ENCODE results near the gene CDH4.

Gene CDH4

DNA sequence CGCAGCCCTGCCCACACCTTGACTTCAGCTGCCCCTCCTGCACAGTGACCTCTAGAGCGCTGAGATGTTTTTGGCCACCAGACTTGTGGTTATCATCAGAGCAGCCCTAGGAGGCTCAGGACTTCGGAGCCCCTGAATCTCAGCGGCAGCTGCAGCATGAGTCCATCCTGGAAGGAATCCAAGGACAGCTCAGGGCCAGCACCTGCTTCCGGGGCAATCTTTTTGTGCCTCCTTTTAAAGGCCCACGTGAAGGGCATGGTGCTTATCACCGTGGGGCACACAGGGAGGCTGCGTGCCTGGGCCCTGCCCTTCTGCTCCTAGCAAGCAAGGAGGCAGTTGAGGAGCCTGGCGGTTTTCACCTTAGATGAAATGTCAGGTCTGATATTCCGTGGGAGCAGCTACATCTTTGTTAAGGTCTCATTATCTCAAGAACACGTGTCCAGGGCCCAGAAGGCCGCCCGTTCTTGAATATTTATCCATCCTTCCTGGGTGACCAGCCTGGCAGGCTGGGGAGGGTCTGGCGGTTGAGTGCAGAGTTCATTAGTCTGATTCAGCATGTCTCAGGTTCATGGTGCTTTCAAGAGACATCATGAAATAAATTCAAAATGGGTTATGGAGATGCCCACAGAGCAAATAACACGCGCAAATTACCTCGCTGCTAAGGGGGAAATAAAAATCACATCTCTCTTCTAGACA lies 421.2 kb downstream of the CDH4 start:
- Histone ChIP-seq H3K4me1 (ENCODE audit: control insufficient read depth in 1 of 2, insufficient read depth in 1 of 2, low read depth in 1 of 2, low read length in 1 of 2) (no peaks in the 10 kb centered on the region), H3K27ac (no peak overlapping the region), H3K9me3 (no peaks in the 10 kb centered on the region), H3K4me3 (ENCODE audit: low read depth in 1 of 2, low read length in 1 of 2) (no peak overlapping the region), H3K27me3 (no peaks in the 10 kb centered on the region), H3K36me3 (no peaks in the 10 kb centered on the region)
- TF ChIP-seq, protein P1, sequence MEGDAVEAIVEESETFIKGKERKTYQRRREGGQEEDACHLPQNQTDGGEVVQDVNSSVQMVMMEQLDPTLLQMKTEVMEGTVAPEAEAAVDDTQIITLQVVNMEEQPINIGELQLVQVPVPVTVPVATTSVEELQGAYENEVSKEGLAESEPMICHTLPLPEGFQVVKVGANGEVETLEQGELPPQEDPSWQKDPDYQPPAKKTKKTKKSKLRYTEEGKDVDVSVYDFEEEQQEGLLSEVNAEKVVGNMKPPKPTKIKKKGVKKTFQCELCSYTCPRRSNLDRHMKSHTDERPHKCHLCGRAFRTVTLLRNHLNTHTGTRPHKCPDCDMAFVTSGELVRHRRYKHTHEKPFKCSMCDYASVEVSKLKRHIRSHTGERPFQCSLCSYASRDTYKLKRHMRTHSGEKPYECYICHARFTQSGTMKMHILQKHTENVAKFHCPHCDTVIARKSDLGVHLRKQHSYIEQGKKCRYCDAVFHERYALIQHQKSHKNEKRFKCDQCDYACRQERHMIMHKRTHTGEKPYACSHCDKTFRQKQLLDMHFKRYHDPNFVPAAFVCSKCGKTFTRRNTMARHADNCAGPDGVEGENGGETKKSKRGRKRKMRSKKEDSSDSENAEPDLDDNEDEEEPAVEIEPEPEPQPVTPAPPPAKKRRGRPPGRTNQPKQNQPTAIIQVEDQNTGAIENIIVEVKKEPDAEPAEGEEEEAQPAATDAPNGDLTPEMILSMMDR (IDR thresholded peaks at IDR 0.05) = no peak

GRCh38 chr20:61674121-61674520 lies 422.1 kb downstream of the CDH4 start:
- H3K4me1 ChIP-seq (ENCODE audit: control insufficient read depth in 1 of 2, insufficient read depth in 1 of 2, low read depth in 1 of 2, low read length in 1 of 2) = no peaks in the 10 kb centered on the region
- H3K4me3 ChIP-seq (ENCODE audit: low read depth in 1 of 2, low read length in 1 of 2) = no peak overlapping the region
- TF ChIP-seq, protein P1 (IDR thresholded peaks at IDR 0.05) = no peak
- H3K27ac ChIP-seq = no peak overlapping the region
- no peaks in the 10 kb centered on the region for H3K9me3 ChIP-seq
- no peaks in the 10 kb centered on the region for H3K36me3 ChIP-seq
- no peaks in the 10 kb centered on the region for H3K27me3 ChIP-seq

DNA sequence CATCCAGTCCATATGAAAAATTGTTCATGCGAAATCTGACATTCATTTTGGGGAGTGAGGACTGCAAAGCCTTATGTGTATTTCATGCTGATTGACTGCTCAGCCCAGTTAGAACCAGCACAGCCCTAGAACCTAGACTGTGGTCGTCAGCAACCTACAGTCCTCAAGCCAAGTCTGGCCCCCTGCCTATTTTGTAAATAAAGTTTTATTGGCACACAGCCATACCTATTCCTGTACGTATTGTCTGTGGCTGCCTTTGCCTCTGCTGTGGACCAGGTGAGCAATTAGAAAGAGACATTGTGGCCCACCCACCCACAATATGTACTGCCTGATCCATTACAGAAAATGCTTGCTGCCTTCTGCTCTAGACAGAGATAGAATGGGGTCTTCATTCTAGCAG lies 422.6 kb downstream of the CDH4 start:
- H3K4me1 ChIP-seq (ENCODE audit: control insufficient read depth in 1 of 2, insufficient read depth in 1 of 2, low read depth in 1 of 2, low read length in 1 of 2) = no peaks in the 10 kb centered on the region
- TF ChIP-seq, protein P1 (IDR thresholded peaks at IDR 0.05) = no peak
- H3K36me3 ChIP-seq = no peaks in the 10 kb centered on the region
- no peaks in the 10 kb centered on the region for H3K9me3 ChIP-seq
- no peaks in the 10 kb centered on the region for H3K27me3 ChIP-seq
- H3K27ac ChIP-seq = no peak overlapping the region
- H3K4me3 ChIP-seq (ENCODE audit: low read depth in 1 of 2, low read length in 1 of 2) = no peak overlapping the region

- Histone ChIP-seq H3K4me3 (ENCODE audit: low read depth in 1 of 2, low read length in 1 of 2) (no peak overlapping the region), H3K4me1 (ENCODE audit: control insufficient read depth in 1 of 2, insufficient read depth in 1 of 2, low read depth in 1 of 2, low read length in 1 of 2) (no peaks in the 10 kb centered on the region), H3K9me3 (no peaks in the 10 kb centered on the region), H3K27ac (no peak overlapping the region), H3K36me3 (no peaks in the 10 kb centered on the region), H3K27me3 (no peaks in the 10 kb centered on the region)
- TF ChIP-seq, protein P1 (IDR thresholded peaks at IDR 0.05) = no peak
Measured at GRCh38 chr20:61677928-61678327, 425.9 kb downstream of the CDH4 start.

GRCh38 chr20:61678437-61678836 lies 426.4 kb downstream of the CDH4 start:
- no peaks in the 10 kb centered on the region for H3K9me3 ChIP-seq
- H3K36me3 ChIP-seq = no peaks in the 10 kb centered on the region
- no peaks in the 10 kb centered on the region for H3K27me3 ChIP-seq
- H3K4me1 ChIP-seq (ENCODE audit: control insufficient read depth in 1 of 2, insufficient read depth in 1 of 2, low read depth in 1 of 2, low read length in 1 of 2) = no peaks in the 10 kb centered on the region
- H3K27ac ChIP-seq = no peak overlapping the region
- no peak overlapping the region for H3K4me3 ChIP-seq (ENCODE audit: low read depth in 1 of 2, low read length in 1 of 2)
- TF ChIP-seq, protein P1 (IDR thresholded peaks at IDR 0.05) = no peak
